K562 (cell line): Measurements from ENCODE around the gene FKBP11.

Source experiments
- BRF2 ChIP-seq: IDR thresholded peaks from 3 replicates; pipeline ENCODE4 v1.6.1; 2011; ENCODE audit warnings: borderline replicate concordance, mild to moderate bottlenecking; ENCODE audit not compliant: insufficient read length, insufficient read depth
- CTCF ChIP-seq, 3 experiments: IDR thresholded peaks in 2 of 3; conservative IDR thresholded peaks in 1 of 3; 2 replicates each; pipeline ENCODE4 v1.5.1; 2011 to 2012; ENCODE audit warnings: low read length in 3 of 3, mild to moderate bottlenecking in 3 of 3, control low read depth in 2 of 3, improper control_type of control experiment in 1 of 3, inconsistent platforms in 1 of 3, low read depth in 1 of 3, mixed read lengths in 1 of 3, moderate library complexity in 1 of 3; ENCODE audit not compliant: insufficient read depth in 2 of 3
- EP300 ChIP-seq: IDR thresholded peaks from 2 replicates; pipeline ENCODE4 v1.6.1; 2012; ENCODE audit warnings: low read length, improper control_type of control experiment
- ERF ChIP-seq: fragments of 450-650 bp; formaldehyde crosslinking; IDR thresholded peaks from 2 replicates; pipeline ENCODE4 v1.4.0; 2020; ENCODE audit warnings: mild to moderate bottlenecking, mixed read lengths
- EZH2 ChIP-seq: IDR thresholded peaks from 2 replicates; pipeline ENCODE4 v1.6.1; 2012; ENCODE audit warnings: low read depth, mild to moderate bottlenecking, inconsistent platforms, low read length, borderline replicate concordance
- JUND ChIP-seq, 2 experiments: IDR thresholded peaks; 2 replicates in 1 of 2; 3 replicates in 1 of 2; pipeline ENCODE4 v1.6.1; 2011; ENCODE audit warnings: borderline replicate concordance in 2 of 2, low read depth in 2 of 2, low read length in 2 of 2, improper control_type of control experiment in 1 of 2, missing biosample characterization in 1 of 2, missing genetic modification characterization in 1 of 2, missing genetic modification reagents in 1 of 2
- MIER1 ChIP-seq: fragments of 450-650 bp; IDR thresholded peaks from 2 replicates; pipeline ENCODE4 v1.6.1; 2016; ENCODE audit warnings: antibody characterized with exemption, mild to moderate bottlenecking, low read depth
- NCOR1 ChIP-seq: fragments of 450-650 bp; IDR thresholded peaks from 2 replicates; pipeline ENCODE4 v1.6.1; 2016; ENCODE audit warnings: mild to moderate bottlenecking, moderate library complexity
- NFE2 ChIP-seq: IDR thresholded peaks from 2 replicates; pipeline ENCODE4 v1.6.1; 2014; ENCODE audit warnings: antibody characterized with exemption, low read depth

GRCh38 chr12:48907245-48907644 lies 18.0 kb downstream of the FKBP11 start:
- TF ChIP-seq MIER1 (no peak), NCOR1 (no peak), BRF2 (no peak), ERF (no peak), NFE2 (no peak), CTCF (IDR thresholded peaks at IDR 0.05 in 2 of 3, conservative IDR thresholded peaks at IDR 0.05 in 1 of 3; ENCODE audit: insufficient read depth in 2 of 3, low read depth in 1 of 3, low read length in 3 of 3) (no peak), JUND (IDR thresholded peaks at IDR 0.05; ENCODE audit: borderline replicate concordance, low read depth, low read length) (no peak), JUND (tag; IDR thresholded peaks at IDR 0.05; ENCODE audit: borderline replicate concordance, low read depth, low read length) (no peak), EZH2 (no peak), EP300 (no peak)
